Natural killer cell (primary cell): ENCODE data around the gene PTF1A. TPM values are rescaled to one million over a fixed set of nuclear protein-coding genes. Genes with fewer than 3 reads are reported as not detected.

Experiments
- ATAC-seq, 3 donors: fragments of 150-1000 bp in 2 of 3; fragments of 200-7000 bp in 1 of 3; cut with Tn5 transposase; 1 replicate in 1 of 3; 2 replicates in 2 of 3; pipeline ENCODE4 v1.10.0; 2021; ENCODE audit warnings: mild to moderate bottlenecking in 2 of 3, moderate library complexity in 2 of 3
- DNase-seq, 2 donors: peaks; one replicate each; pipeline versions ENCODE4 v3.0.0 to v3.0.0-alpha.2; 2013 to 2021; ENCODE audit warnings: mixed read lengths in 1 of 2
- H3K27ac ChIP-seq: one replicate; pipeline ENCODE4 v1.5.1; 2013; ENCODE audit warnings: mild to moderate bottlenecking, low read length
- H3K27me3 ChIP-seq: one replicate; pipeline ENCODE4 v1.6.1; 2013; ENCODE audit warnings: low read length; ENCODE audit not compliant: control insufficient read depth, insufficient read depth
- H3K36me3 ChIP-seq: one replicate; pipeline ENCODE4 v1.6.1; 2013; ENCODE audit warnings: low read length; ENCODE audit not compliant: control insufficient read depth, insufficient read depth
- H3K4me1 ChIP-seq: one replicate; pipeline ENCODE4 v1.6.1; 2013; ENCODE audit warnings: low read length; ENCODE audit not compliant: control insufficient read depth, insufficient read depth
- H3K4me3 ChIP-seq: one replicate; pipeline ENCODE4 v1.5.1; 2013; ENCODE audit warnings: low read length
- H3K9me3 ChIP-seq: one replicate; pipeline ENCODE4 v1.6.1; 2013; ENCODE audit warnings: low read length; ENCODE audit not compliant: control insufficient read depth, insufficient read depth
- H3K27ac Mint-ChIP-seq, 2 donors: one replicate each; pipeline ENCODE4 v1.8.0; 2022; ENCODE audit warnings: mild to moderate bottlenecking in 2 of 2, mixed read lengths in 2 of 2, moderate library complexity in 1 of 2
- H3K27me3 Mint-ChIP-seq, 2 donors: one replicate each; pipeline ENCODE4 v1.8.0; 2022; ENCODE audit warnings: low read depth in 2 of 2, mixed read lengths in 2 of 2
- H3K36me3 Mint-ChIP-seq: one replicate; pipeline ENCODE4 v1.8.0; 2022; ENCODE audit warnings: mixed read lengths
- H3K4me1 Mint-ChIP-seq, 2 donors: one replicate each; pipeline ENCODE4 v1.8.0; 2022; ENCODE audit warnings: mixed read lengths in 2 of 2
- H3K4me3 Mint-ChIP-seq: one replicate; pipeline ENCODE4 v1.8.0; 2022; ENCODE audit warnings: mild to moderate bottlenecking, moderate library complexity, mixed read lengths
- H3K9me3 Mint-ChIP-seq, 2 donors: one replicate each; pipeline ENCODE4 v1.8.0; 2022; ENCODE audit warnings: mixed read lengths in 2 of 2
- whole genome bisulfite sequencing: methylation state at CpG from one replicate; pipeline ENCODE4 v1.1.7; 2013; ENCODE audit warnings: missing lambda C conversion rate; ENCODE audit not compliant: insufficient coverage; 5-methylcytosine and 5-hydroxymethylcytosine counted together
- intact Hi-C: fragments of 100-400 bp; cut with micrococcal nuclease; formaldehyde crosslinking; loops from one replicate; pipeline ENCODE4 v1.14.2; 2022
- total RNA-seq, 4 donors: library from RNA; stranded (reverse); fragments of 120-200 nt in 1 of 4; gene quantifications; one replicate each; pipeline versions ENCODE4 v1.2.3 to v1.2.4, GENCODE V29; 2013 to 2022
- TF ChIP-seq, protein P1 (sequence below): fragments of 200-600 bp; IDR thresholded peaks from one replicate; pipeline ENCODE4 v1.8.0; 2022; ENCODE audit warnings: antibody characterized with exemption

The PTF1A gene
- total RNA-seq, 3 donors from 2014 or later (not counting 1 experiment from before 2014, with no cell fraction given) = not detected

DNA sequence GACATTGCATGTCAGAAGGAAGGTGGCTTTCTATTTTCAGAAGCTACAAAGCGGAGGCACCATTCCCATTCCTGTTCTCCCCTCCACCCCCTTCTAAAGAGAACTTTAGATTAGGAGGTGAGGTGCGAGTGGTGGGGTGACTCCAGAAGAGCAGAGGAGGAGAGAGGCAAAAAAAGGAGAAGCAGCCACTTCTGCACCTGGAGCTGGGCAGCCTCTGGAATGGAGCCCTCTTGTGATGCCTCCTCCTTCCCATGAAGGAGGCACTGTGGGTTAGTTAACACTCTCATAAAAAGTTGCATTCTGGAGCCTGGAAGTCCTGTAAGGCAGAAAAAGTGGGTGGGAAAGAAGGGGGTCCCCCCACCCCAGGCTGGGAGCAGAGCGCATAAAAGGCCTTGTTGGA lies 4.8 kb downstream of the PTF1A start:
- H3K27me3 ChIP-seq = peaks cover 34% of the 10 kb centered on the region
- no peak for DNase-seq
- H3K27me3 Mint-ChIP-seq = peaks cover 54 to 66% of the 10 kb centered on the region in 2 donors

DNA sequence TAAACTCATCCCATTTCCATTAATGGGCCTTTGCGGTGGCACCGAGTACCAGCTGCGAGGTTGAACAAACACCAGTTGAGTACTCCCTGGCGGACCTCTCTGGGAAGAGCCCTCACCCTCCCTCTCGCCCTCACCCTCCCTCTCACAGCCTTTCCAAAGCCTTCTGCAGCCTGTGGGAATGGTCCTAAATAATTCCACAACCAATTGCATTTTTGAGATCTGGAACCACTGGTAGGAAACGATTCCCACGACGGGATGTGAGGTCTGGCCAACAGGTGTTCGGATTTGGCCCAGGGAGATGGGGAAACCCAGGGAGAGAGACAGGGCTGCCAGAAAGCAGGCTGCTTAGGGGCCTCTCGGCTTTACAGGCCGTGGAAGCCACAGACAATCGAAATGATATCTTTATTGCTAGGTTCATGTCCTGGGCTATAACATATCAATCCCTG lies 5.3 kb downstream of the PTF1A start:
- H3K9me3 ChIP-seq = no peaks in the 10 kb centered on the region
- no peak overlapping the region for H3K4me3 ChIP-seq
- Mint-ChIP-seq H3K27ac (no peak overlapping the region), H3K27me3 (peaks cover 59 to 71% of the 10 kb centered on the region in 2 donors), H3K4me1 (no peaks in the 10 kb centered on the region), H3K36me3 (no peaks in the 10 kb centered on the region), H3K4me3 (no peak overlapping the region), H3K9me3 (no peaks in the 10 kb centered on the region)
- TF ChIP-seq, protein P1, sequence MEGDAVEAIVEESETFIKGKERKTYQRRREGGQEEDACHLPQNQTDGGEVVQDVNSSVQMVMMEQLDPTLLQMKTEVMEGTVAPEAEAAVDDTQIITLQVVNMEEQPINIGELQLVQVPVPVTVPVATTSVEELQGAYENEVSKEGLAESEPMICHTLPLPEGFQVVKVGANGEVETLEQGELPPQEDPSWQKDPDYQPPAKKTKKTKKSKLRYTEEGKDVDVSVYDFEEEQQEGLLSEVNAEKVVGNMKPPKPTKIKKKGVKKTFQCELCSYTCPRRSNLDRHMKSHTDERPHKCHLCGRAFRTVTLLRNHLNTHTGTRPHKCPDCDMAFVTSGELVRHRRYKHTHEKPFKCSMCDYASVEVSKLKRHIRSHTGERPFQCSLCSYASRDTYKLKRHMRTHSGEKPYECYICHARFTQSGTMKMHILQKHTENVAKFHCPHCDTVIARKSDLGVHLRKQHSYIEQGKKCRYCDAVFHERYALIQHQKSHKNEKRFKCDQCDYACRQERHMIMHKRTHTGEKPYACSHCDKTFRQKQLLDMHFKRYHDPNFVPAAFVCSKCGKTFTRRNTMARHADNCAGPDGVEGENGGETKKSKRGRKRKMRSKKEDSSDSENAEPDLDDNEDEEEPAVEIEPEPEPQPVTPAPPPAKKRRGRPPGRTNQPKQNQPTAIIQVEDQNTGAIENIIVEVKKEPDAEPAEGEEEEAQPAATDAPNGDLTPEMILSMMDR = no peak
- intact Hi-C loops = no loop called here
- DNase-seq (no peak), ATAC-seq (no peak)
- no peaks in the 10 kb centered on the region for H3K36me3 ChIP-seq
- no peaks in the 10 kb centered on the region for H3K4me1 ChIP-seq
- H3K27ac ChIP-seq = no peak overlapping the region
- WGBS = 6% methylated on average over 12 of the region's 12 CpGs
- H3K27me3 ChIP-seq = peaks cover 36% of the 10 kb centered on the region

More for the DNA sequence above, 4.8 kb downstream of the PTF1A start:
- Mint-ChIP-seq H3K9me3 (no peaks in the 10 kb centered on the region), H3K36me3 (no peaks in the 10 kb centered on the region), H3K4me1 (no peaks in the 10 kb centered on the region), H3K4me3 (no peak overlapping the region), H3K27ac (no peak overlapping the region)
- ATAC-seq = no peak
- TF ChIP-seq, protein P1 = no peak
- H3K9me3 ChIP-seq = no peaks in the 10 kb centered on the region
- H3K27ac ChIP-seq = no peak overlapping the region
- no peaks in the 10 kb centered on the region for H3K36me3 ChIP-seq
- no peaks in the 10 kb centered on the region for H3K4me1 ChIP-seq
- H3K4me3 ChIP-seq = no peak overlapping the region
- intact Hi-C loops = no loop called here
- 15% methylated on average over 2 of the region's 3 CpGs for WGBS

DNA sequence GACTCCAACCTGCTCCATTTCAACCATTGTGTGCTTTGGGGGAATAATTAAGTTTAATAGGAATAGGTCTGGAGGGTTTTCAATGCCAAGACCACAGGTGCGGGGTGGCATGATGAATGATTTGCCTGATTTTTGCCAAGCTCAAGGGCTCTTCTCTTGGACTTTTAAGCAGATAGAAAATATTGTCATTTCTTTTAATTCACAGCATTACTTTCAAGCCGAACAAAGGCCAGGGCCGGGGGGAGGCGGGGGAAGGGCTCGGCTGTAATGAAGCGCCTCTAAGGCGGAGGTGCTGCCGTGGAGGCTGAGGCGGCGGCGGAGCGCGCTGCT lies 6.5 kb downstream of the PTF1A start:
- H3K9me3 ChIP-seq = no peaks in the 10 kb centered on the region
- no peaks in the 10 kb centered on the region for H3K4me1 Mint-ChIP-seq
- H3K4me3 ChIP-seq = no peak overlapping the region
- H3K27ac Mint-ChIP-seq = no peak overlapping the region
- H3K4me3 Mint-ChIP-seq = no peak overlapping the region
- intact Hi-C loops = no loop called here
- 2% methylated on average over 13 of the region's 13 CpGs for WGBS
- no peak overlapping the region for H3K27ac ChIP-seq
- no peaks in the 10 kb centered on the region for H3K4me1 ChIP-seq
- peaks cover 44% of the 10 kb centered on the region for H3K27me3 ChIP-seq
- ATAC-seq (no peak), DNase-seq (no peak)
- H3K27me3 Mint-ChIP-seq = peaks cover 60 to 79% of the 10 kb centered on the region in 2 donors
- TF ChIP-seq, protein P1 = no peak
- no peaks in the 10 kb centered on the region for H3K36me3 Mint-ChIP-seq
- no peaks in the 10 kb centered on the region for H3K9me3 Mint-ChIP-seq
- H3K36me3 ChIP-seq = no peaks in the 10 kb centered on the region
